Neuron (in vitro differentiated cells): Measurements from ENCODE around the gene HMX2.

Source experiments
- H2AFZ ChIP-seq: one replicate; pipeline ENCODE4 v1.6.1; 2013; ENCODE audit warnings: low read depth, mild to moderate bottlenecking, inconsistent platforms, low read length, moderate library complexity
- H3K27me3 ChIP-seq: one replicate; pipeline ENCODE4 v1.6.1; 2013; ENCODE audit warnings: low read length; ENCODE audit not compliant: insufficient read depth
- H3K36me3 ChIP-seq: one replicate; pipeline ENCODE4 v1.6.1; 2013; ENCODE audit warnings: low read length; ENCODE audit not compliant: insufficient read depth
- H3K4me1 ChIP-seq: one replicate; pipeline ENCODE4 v1.6.1; 2013; ENCODE audit warnings: low read length; ENCODE audit not compliant: insufficient read depth
- H3K4me3 ChIP-seq: 2 replicates; pipeline ENCODE4 v1.5.1; 2013; ENCODE audit warnings: mild to moderate bottlenecking, low read length, moderate library complexity
- H3K9me3 ChIP-seq: one replicate; pipeline ENCODE4 v1.6.1; 2013; ENCODE audit warnings: low read length

The HMX2 gene

GRCh38 chr10:123147635-123148413 lies at the start of gene HMX2:
Gene HMX2, plus strand, starts transcription at chr10:123148136. Its CDS starts 243 bp downstream, at chr10:123148379.
- Histone ChIP-seq H3K4me3 (no peak within 1 kb of the TSS), H3K36me3 (no peaks in the 10 kb centered on the region), H2AFZ (no peak within 1 kb of the TSS), H3K27me3 (peaks cover 98% of the 10 kb centered on the region), H3K9me3 (no peaks in the 10 kb centered on the region), H3K4me1 (peaks cover 29% of the 10 kb centered on the region)

GRCh38 chr10:123100030-123100762 lies 47.7 kb upstream of the HMX2 start:
- Histone ChIP-seq H3K4me3 (no peak overlapping the region), H3K4me1 (no peaks in the 10 kb centered on the region), H2AFZ (no peak overlapping the region), H3K27me3 (peaks cover 9% of the 10 kb centered on the region), H3K36me3 (no peaks in the 10 kb centered on the region), H3K9me3 (no peaks in the 10 kb centered on the region)

- Histone ChIP-seq H3K27me3 (peaks cover 10% of the 10 kb centered on the region), H3K4me3 (no peak overlapping the region)
These were observed 46.1 kb upstream of the HMX2 start for GRCh38 chr10:123101872-123102271.

GRCh38 chr10:123102673-123103072 lies 45.3 kb upstream of the HMX2 start:
- H3K9me3 ChIP-seq, result no peaks in the 10 kb centered on the region
- no peaks in the 10 kb centered on the region for H3K4me1 ChIP-seq
- H3K36me3 ChIP-seq, result no peaks in the 10 kb centered on the region
- no peak overlapping the region for H2AFZ ChIP-seq
- no peak overlapping the region for H3K4me3 ChIP-seq
- peaks cover 4% of the 10 kb centered on the region for H3K27me3 ChIP-seq

More at GRCh38 chr10:123101872-123102271, 46.1 kb upstream of the HMX2 start:
- no peaks in the 10 kb centered on the region for H3K9me3 ChIP-seq
- no peak overlapping the region for H2AFZ ChIP-seq
- no peaks in the 10 kb centered on the region for H3K36me3 ChIP-seq
- no peaks in the 10 kb centered on the region for H3K4me1 ChIP-seq

- H3K9me3 ChIP-seq, result no peaks in the 10 kb centered on the region
These were observed 44.0 kb upstream of the HMX2 start for GRCh38 chr10:123103944-123104343.

GRCh38 chr10:123109466-123109865 lies 38.5 kb upstream of the HMX2 start:
- Histone ChIP-seq H2AFZ (no peak overlapping the region), H3K4me1 (no peaks in the 10 kb centered on the region), H3K36me3 (no peaks in the 10 kb centered on the region), H3K9me3 (no peaks in the 10 kb centered on the region), H3K4me3 (no peak overlapping the region), H3K27me3 (peaks cover 29% of the 10 kb centered on the region)

More at GRCh38 chr10:123103944-123104343, 44.0 kb upstream of the HMX2 start:
- H3K27me3 ChIP-seq, result peaks cover 4% of the 10 kb centered on the region
- no peaks in the 10 kb centered on the region for H3K4me1 ChIP-seq
- no peak overlapping the region for H2AFZ ChIP-seq
- H3K4me3 ChIP-seq, result no peak overlapping the region
- H3K36me3 ChIP-seq, result no peaks in the 10 kb centered on the region

- H3K27me3 ChIP-seq, result peaks cover 57% of the 10 kb centered on the region
- no peak overlapping the region for H2AFZ ChIP-seq
- no peaks in the 10 kb centered on the region for H3K4me1 ChIP-seq
- no peak overlapping the region for H3K4me3 ChIP-seq
- H3K36me3 ChIP-seq, result no peaks in the 10 kb centered on the region
- H3K9me3 ChIP-seq, result no peaks in the 10 kb centered on the region
These were observed 30.1 kb upstream of the HMX2 start for GRCh38 chr10:123117644-123118417.

- H3K9me3 ChIP-seq, result no peaks in the 10 kb centered on the region
- H3K4me1 ChIP-seq, result no peaks in the 10 kb centered on the region
- no peak overlapping the region for H2AFZ ChIP-seq
- no peaks in the 10 kb centered on the region for H3K36me3 ChIP-seq
- H3K4me3 ChIP-seq, result no peak overlapping the region
- H3K27me3 ChIP-seq, result peaks cover 62% of the 10 kb centered on the region
These were observed 28.9 kb upstream of the HMX2 start for GRCh38 chr10:123119081-123119480.

- H3K36me3 ChIP-seq, result no peaks in the 10 kb centered on the region
- H3K27me3 ChIP-seq, result peaks cover 70% of the 10 kb centered on the region
- H2AFZ ChIP-seq, result no peak overlapping the region
- H3K4me3 ChIP-seq, result no peak overlapping the region
- H3K9me3 ChIP-seq, result peaks cover 6% of the 10 kb centered on the region
- H3K4me1 ChIP-seq, result no peaks in the 10 kb centered on the region
These were observed 21.7 kb upstream of the HMX2 start for GRCh38 chr10:123126246-123126645.

- no peaks in the 10 kb centered on the region for H3K4me1 ChIP-seq
- peaks cover 86% of the 10 kb centered on the region for H3K27me3 ChIP-seq
These were observed 18.2 kb upstream of the HMX2 start for GRCh38 chr10:123129618-123130271.

GRCh38 chr10:123132576-123133477 lies 15.1 kb upstream of the HMX2 start:
- Histone ChIP-seq H3K27me3 (peaks cover 90% of the 10 kb centered on the region), H2AFZ (no peak overlapping the region), H3K36me3 (no peaks in the 10 kb centered on the region), H3K4me3 (peak overlapping the region; percentile 9), H3K4me1 (peaks cover 5% of the 10 kb centered on the region), H3K9me3 (peaks cover 6% of the 10 kb centered on the region)

More at GRCh38 chr10:123129618-123130271, 18.2 kb upstream of the HMX2 start:
- no peak overlapping the region for H3K4me3 ChIP-seq
- no peaks in the 10 kb centered on the region for H3K36me3 ChIP-seq
- H3K9me3 ChIP-seq, result peaks cover 6% of the 10 kb centered on the region
- no peak overlapping the region for H2AFZ ChIP-seq
